ENCODE data around the gene TSSK6. TPM values are rescaled to one million over a fixed set of nuclear protein-coding genes. Genes with fewer than 3 reads are reported as not detected.

TSSK6 gene
- polyA plus RNA-seq, 1 donor (not counting 4 experiments of a cell fraction or from before 2014, with no cell fraction given): 0.47 TPM

GRCh38 chr19:19471682-19472081 is 43.7 kb downstream of the TSSK6 start:
- H2AFZ ChIP-seq (ENCODE audit: control insufficient read depth, low read length): no peak overlapping the region
- H3K27ac ChIP-seq (ENCODE audit: control insufficient read depth, insufficient read depth, low read length): no peak overlapping the region
- no peak overlapping the region for H3K4me2 ChIP-seq (ENCODE audit: control insufficient read depth, extremely low read depth, insufficient read depth, low read depth, low read length)
- DNase-seq (ENCODE audit: low read depth, low spot score) (no peak), FAIRE-seq (no peak)
- peaks cover 3% of the 10 kb centered on the region for H3K9me1 ChIP-seq (ENCODE audit: control insufficient read depth, extremely low read depth, insufficient read depth, low read length)
- dilution Hi-C loops (cut with MboI; ENCODE audit: extremely low pct_ligation_motif_present, low sequenced_read_pairs): no loop called here
- H3K9ac ChIP-seq (ENCODE audit: control insufficient read depth, extremely low read depth, insufficient read depth, low read length): no peak overlapping the region
- TF ChIP-seq EZH2 (IDR thresholded peaks at IDR 0.05; ENCODE audit: low read length): no peak
- TF ChIP-seq CTCF (optimal IDR thresholded peaks at IDR 0.05 in 1 of 3, IDR thresholded peaks at IDR 0.05 in 1 of 3, conservative IDR thresholded peaks at IDR 0.05 in 1 of 3; ENCODE audit: extremely low read depth in 1 of 3, insufficient read depth in 2 of 3, low read length in 3 of 3): no peak
- peaks cover 73% of the 10 kb centered on the region for H3K79me2 ChIP-seq (ENCODE audit: control insufficient read depth, insufficient read depth, low read length)
- H3K4me1 ChIP-seq (ENCODE audit: control insufficient read depth, extremely low read depth, insufficient read depth, low read length): no peaks in the 10 kb centered on the region
- peaks cover 17% of the 10 kb centered on the region for H4K20me1 ChIP-seq (ENCODE audit: control insufficient read depth, extremely low read depth, insufficient read depth, low read length)
- H3K4me3 ChIP-seq (ENCODE audit: control insufficient read depth in 2 of 3, extremely low read depth in 1 of 3, insufficient read depth in 2 of 3, low read depth in 1 of 3, low read length in 3 of 3): no peak overlapping the region
- peaks cover 22 to 35% of the 10 kb centered on the region in 2 experiments for H3K36me3 ChIP-seq (ENCODE audit: control insufficient read depth in 2 of 2, extremely low read depth in 1 of 2, insufficient read depth in 2 of 2, low read length in 2 of 2)
- H3K27me3 ChIP-seq (ENCODE audit: control insufficient read depth, extremely low read depth, insufficient read depth, low read length): no peaks in the 10 kb centered on the region
- peaks cover 2% of the 10 kb centered on the region for H3K9me3 ChIP-seq (ENCODE audit: control insufficient read depth, low read depth, low read length)

GRCh38 chr19:19470579-19470978 is 44.8 kb downstream of the TSSK6 start:
- DNase-seq (ENCODE audit: low read depth, low spot score) (no peak), FAIRE-seq (no peak)
- H3K36me3 ChIP-seq (ENCODE audit: control insufficient read depth in 2 of 2, extremely low read depth in 1 of 2, insufficient read depth in 2 of 2, low read length in 2 of 2): peaks cover 31 to 38% of the 10 kb centered on the region in 2 experiments
- H3K9ac ChIP-seq (ENCODE audit: control insufficient read depth, extremely low read depth, insufficient read depth, low read length): no peak overlapping the region
- no peak overlapping the region for H3K4me2 ChIP-seq (ENCODE audit: control insufficient read depth, extremely low read depth, insufficient read depth, low read depth, low read length)
- TF ChIP-seq CTCF (optimal IDR thresholded peaks at IDR 0.05 in 1 of 3, IDR thresholded peaks at IDR 0.05 in 1 of 3, conservative IDR thresholded peaks at IDR 0.05 in 1 of 3; ENCODE audit: extremely low read depth in 1 of 3, insufficient read depth in 2 of 3, low read length in 3 of 3) (no peak), EZH2 (IDR thresholded peaks at IDR 0.05; ENCODE audit: low read length) (no peak)
- no peaks in the 10 kb centered on the region for H3K27me3 ChIP-seq (ENCODE audit: control insufficient read depth, extremely low read depth, insufficient read depth, low read length)
- H3K9me3 ChIP-seq (ENCODE audit: control insufficient read depth, low read depth, low read length): peaks cover 2% of the 10 kb centered on the region
- peaks cover 73% of the 10 kb centered on the region for H3K79me2 ChIP-seq (ENCODE audit: control insufficient read depth, insufficient read depth, low read length)
- H3K27ac ChIP-seq (ENCODE audit: control insufficient read depth, insufficient read depth, low read length): no peak overlapping the region
- no peaks in the 10 kb centered on the region for H3K4me1 ChIP-seq (ENCODE audit: control insufficient read depth, extremely low read depth, insufficient read depth, low read length)
- dilution Hi-C loops (cut with MboI; ENCODE audit: extremely low pct_ligation_motif_present, low sequenced_read_pairs): no loop called here
- H3K9me1 ChIP-seq (ENCODE audit: control insufficient read depth, extremely low read depth, insufficient read depth, low read length): peaks cover 3% of the 10 kb centered on the region
- no peak overlapping the region for H3K4me3 ChIP-seq (ENCODE audit: control insufficient read depth in 2 of 3, extremely low read depth in 1 of 3, insufficient read depth in 2 of 3, low read depth in 1 of 3, low read length in 3 of 3)
- peaks cover 14% of the 10 kb centered on the region for H4K20me1 ChIP-seq (ENCODE audit: control insufficient read depth, extremely low read depth, insufficient read depth, low read length)
- H2AFZ ChIP-seq (ENCODE audit: control insufficient read depth, low read length): no peak overlapping the region
